ENCODE measurements around the gene TRAK2.

DNA sequence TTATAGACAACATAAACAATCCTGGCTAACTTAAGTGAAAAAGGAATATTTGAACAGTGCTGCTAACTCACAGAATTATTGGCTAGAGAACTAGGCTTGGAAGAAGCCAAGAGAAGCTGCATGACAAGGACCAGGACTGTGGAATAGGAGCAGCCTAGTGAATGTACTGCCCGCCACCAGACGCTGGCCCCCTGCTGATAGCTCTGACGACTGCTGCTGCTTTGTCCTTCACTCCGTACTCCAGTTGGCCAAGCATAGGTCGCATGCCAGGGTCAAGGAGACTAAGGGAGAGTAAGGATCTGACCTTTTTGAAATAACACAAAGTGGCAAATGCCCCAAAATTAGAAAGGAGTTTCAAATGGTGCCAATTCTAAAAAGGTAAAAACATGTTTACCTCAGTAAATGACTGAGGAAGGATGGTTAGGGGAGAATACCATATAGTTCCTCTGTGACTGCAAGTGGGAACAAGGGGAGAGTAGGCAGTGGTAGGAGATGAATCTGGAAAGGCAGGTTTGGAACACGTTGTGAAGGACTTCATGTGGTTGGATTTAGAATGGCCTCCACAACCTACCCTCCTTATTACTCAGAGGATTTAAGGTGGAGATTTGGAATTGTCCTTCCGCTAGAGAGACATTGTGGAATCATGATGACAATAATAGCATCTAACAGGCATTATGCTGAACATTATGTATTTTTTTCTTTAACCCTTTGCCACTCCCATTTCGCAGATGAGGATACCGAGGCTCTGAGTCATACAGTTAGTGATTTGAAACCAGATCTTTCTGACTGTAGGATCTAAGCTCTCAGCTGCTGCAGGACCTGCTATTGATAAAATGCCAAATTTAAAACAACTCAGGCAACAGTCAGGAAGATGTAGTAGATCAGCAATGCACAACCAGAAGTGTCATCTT, 19.8 kb upstream of the TRAK2 start:
- TF ChIP-seq, protein P1, sequence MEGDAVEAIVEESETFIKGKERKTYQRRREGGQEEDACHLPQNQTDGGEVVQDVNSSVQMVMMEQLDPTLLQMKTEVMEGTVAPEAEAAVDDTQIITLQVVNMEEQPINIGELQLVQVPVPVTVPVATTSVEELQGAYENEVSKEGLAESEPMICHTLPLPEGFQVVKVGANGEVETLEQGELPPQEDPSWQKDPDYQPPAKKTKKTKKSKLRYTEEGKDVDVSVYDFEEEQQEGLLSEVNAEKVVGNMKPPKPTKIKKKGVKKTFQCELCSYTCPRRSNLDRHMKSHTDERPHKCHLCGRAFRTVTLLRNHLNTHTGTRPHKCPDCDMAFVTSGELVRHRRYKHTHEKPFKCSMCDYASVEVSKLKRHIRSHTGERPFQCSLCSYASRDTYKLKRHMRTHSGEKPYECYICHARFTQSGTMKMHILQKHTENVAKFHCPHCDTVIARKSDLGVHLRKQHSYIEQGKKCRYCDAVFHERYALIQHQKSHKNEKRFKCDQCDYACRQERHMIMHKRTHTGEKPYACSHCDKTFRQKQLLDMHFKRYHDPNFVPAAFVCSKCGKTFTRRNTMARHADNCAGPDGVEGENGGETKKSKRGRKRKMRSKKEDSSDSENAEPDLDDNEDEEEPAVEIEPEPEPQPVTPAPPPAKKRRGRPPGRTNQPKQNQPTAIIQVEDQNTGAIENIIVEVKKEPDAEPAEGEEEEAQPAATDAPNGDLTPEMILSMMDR (IDR thresholded peaks at IDR 0.05), result no peak
- TF ChIP-seq POLR2A (IDR thresholded peaks at IDR 0.05) (no peak), POLR2AphosphoS5 (IDR thresholded peaks at IDR 0.05; ENCODE audit: insufficient read depth in 1 of 2, low read depth in 1 of 2) (no peak)

All from vagina (tissue), 2 donors.